K562 (cell line): Measurements from ENCODE around the gene NHS. TPM values are rescaled to one million over a fixed set of nuclear protein-coding genes. Genes with fewer than 3 reads are reported as not detected.

Experiments
- ATAC-seq: fragments of 200-7000 bp; cut with Tn5 transposase; 3 replicates; pipeline ENCODE4 v1.9.1; 2020; ENCODE audit warnings: moderate library complexity
- BruUV-seq: library from RNA; stranded (reverse); fragments of 400-500 nt; replicated peaks from 2 replicates; lab custom pipeline; 2021; lab: Mats Ljungman, UMichigan
- CTCF ChIA-PET: fragments of 300-600 bp; formaldehyde crosslinking; extraction: SDS; loops from one replicate; lab custom pipeline; 2021; ENCODE audit warnings: low intra/inter-chr PET ratio; lab: Yijun Ruan, JAX
- POLR2A ChIA-PET: fragments of 300-600, 350-650 bp; sonication (Branson Sonifier 250); formaldehyde crosslinking; extraction: SDS; loops from one replicate; lab custom pipeline; 2021; ENCODE audit warnings: antibody characterized with exemption, inconsistent platforms; lab: Yijun Ruan, JAX
- DNase-seq, 4 experiments: peaks; one replicate each; pipeline versions ENCODE4 v3.0.0 to v3.0.0-alpha.2; 2011 to 2018; ENCODE audit warnings: low spot score in 3 of 4, mixed read lengths in 3 of 4; ENCODE audit errors: extremely low read depth in 1 of 4
- FAIRE-seq: peaks from 2 replicates; lab custom pipeline; 2011; peaks lifted over from hg19 to GRCh38; lab: Jason Lieb, UNC
- H2AFZ ChIP-seq: 2 replicates; pipeline ENCODE4 v1.6.0; 2011; ENCODE audit warnings: low read depth, low read length, control low read depth, inconsistent platforms
- H3K27ac ChIP-seq: fragments of 200-600 bp; 3 replicates; pipeline ENCODE4 v1.8.0; 2011; ENCODE audit warnings: low read depth, mild to moderate bottlenecking, control low read depth, inconsistent platforms, low read length, moderate library complexity, mixed read lengths; ENCODE audit errors: extremely low read depth
- H3K27me3 ChIP-seq, 2 experiments: fragments of 300-600 bp in 1 of 2; 2 replicates in 1 of 2; 3 replicates in 1 of 2; pipeline versions ENCODE4 v1.6.0 to v1.8.0; 2011; ENCODE audit warnings: inconsistent platforms in 2 of 2, low read length in 2 of 2, mild to moderate bottlenecking in 1 of 2, mixed read lengths in 1 of 2, moderate library complexity in 1 of 2; ENCODE audit not compliant: control insufficient read depth in 2 of 2, insufficient read depth in 2 of 2
- H3K36me3 ChIP-seq: fragments of 300-600 bp; 3 replicates; pipeline ENCODE4 v1.8.0; 2011; ENCODE audit warnings: mild to moderate bottlenecking, low read length, inconsistent platforms; ENCODE audit not compliant: control insufficient read depth, insufficient read depth
- H3K4me1 ChIP-seq, 2 experiments: fragments of 200-600 bp in 1 of 2; replicated peaks in 1 of 2; 2 replicates in 1 of 2; 3 replicates in 1 of 2; pipeline versions ENCODE4 v1.5.1 to v1.8.0; 2011; ENCODE audit warnings: inconsistent platforms in 2 of 2, low read length in 2 of 2, mild to moderate bottlenecking in 1 of 2, mixed read lengths in 1 of 2, moderate library complexity in 1 of 2; ENCODE audit not compliant: control insufficient read depth in 2 of 2, insufficient read depth in 2 of 2
- H3K4me2 ChIP-seq: 2 replicates; pipeline ENCODE4 v1.6.1; 2011; ENCODE audit warnings: low read length, control low read depth, inconsistent platforms, mixed read lengths; ENCODE audit not compliant: insufficient read depth
- H3K4me3 ChIP-seq: fragments of 200-600 bp; sonication (generic), shearing (Covaris generic); 2 replicates; pipeline ENCODE4 v1.5.1; 2016; ENCODE audit warnings: control low read depth, inconsistent platforms
- H3K79me2 ChIP-seq: fragments of 200-600 bp; 3 replicates; pipeline ENCODE4 v1.8.0; 2011; ENCODE audit warnings: low read length, inconsistent platforms; ENCODE audit not compliant: control insufficient read depth, insufficient read depth
- H3K9ac ChIP-seq, 2 experiments: 2 replicates each; pipeline versions ENCODE4 v1.6.0 to v1.6.1; 2011; ENCODE audit warnings: low read depth in 2 of 2, low read length in 2 of 2, control low read depth in 1 of 2, inconsistent platforms in 1 of 2, mild to moderate bottlenecking in 1 of 2, mixed read lengths in 1 of 2; ENCODE audit not compliant: insufficient read depth in 1 of 2
- H3K9me1 ChIP-seq: one replicate; pipeline ENCODE4 v1.6.0; 2011; ENCODE audit warnings: inconsistent platforms, mild to moderate bottlenecking, low read length, moderate library complexity; ENCODE audit not compliant: control insufficient read depth, insufficient read depth
- H3K9me3 ChIP-seq: replicated peaks from 2 replicates; pipeline ENCODE4 v1.5.1; 2011; ENCODE audit warnings: low read depth, low read length, inconsistent platforms; ENCODE audit not compliant: control insufficient read depth, insufficient read depth
- H4K20me1 ChIP-seq: replicated peaks from 2 replicates; pipeline ENCODE4 v1.6.1; 2011; ENCODE audit warnings: low read length, inconsistent platforms, mixed read lengths; ENCODE audit not compliant: control insufficient read depth, insufficient read depth
- DDX20 ChIP-seq: fragments of 450-650 bp; IDR thresholded peaks from 2 replicates; pipeline ENCODE4 v1.6.1; 2016; ENCODE audit warnings: missing genetic modification characterization, low read depth, mild to moderate bottlenecking, missing compliant biosample characterization, moderate library complexity
- DIDO1 ChIP-seq: fragments of 450-650 bp; IDR thresholded peaks from 2 replicates; pipeline ENCODE4 v1.6.1; 2016; ENCODE audit warnings: low read depth, missing biosample characterization, missing genetic modification characterization
- EP400 ChIP-seq: fragments of 450-650 bp; IDR thresholded peaks from 2 replicates; pipeline ENCODE4 v1.6.1; 2017; ENCODE audit warnings: antibody characterized with exemption, mild to moderate bottlenecking, moderate library complexity
- KLF13 ChIP-seq: fragments of 450-650 bp; IDR thresholded peaks from 2 replicates; pipeline ENCODE4 v1.6.1; 2016; ENCODE audit warnings: missing genetic modification characterization, low read depth, mild to moderate bottlenecking, missing compliant biosample characterization, moderate library complexity, borderline replicate concordance
- LARP7 ChIP-seq: fragments of 450-650 bp; IDR thresholded peaks from 2 replicates; pipeline ENCODE4 v1.6.1; 2016
- LCOR ChIP-seq: sonication (generic); formaldehyde crosslinking; IDR thresholded peaks from 2 replicates; pipeline ENCODE4 v1.8.0; 2022; ENCODE audit warnings: mild to moderate bottlenecking, missing genetic modification reagents
- POLR2AphosphoS2 ChIP-seq: IDR thresholded peaks from 2 replicates; pipeline ENCODE4 v1.6.1; 2012; ENCODE audit warnings: low read length, improper control_type of control experiment
- RBM17 ChIP-seq: fragments of 200-400 bp; formaldehyde crosslinking; IDR thresholded peaks from 2 replicates; pipeline ENCODE4 v1.6.1; 2017; ENCODE audit warnings: low read depth, mild to moderate bottlenecking, low read length, borderline replicate concordance
- TARDBP ChIP-seq: fragments of 450-650 bp; IDR thresholded peaks from 2 replicates; pipeline ENCODE4 v1.6.1; 2016
- ZNF140 ChIP-seq: fragments of 250-450 bp; sonication (Bioruptor Pico); IDR thresholded peaks from 2 replicates; pipeline ENCODE4 v1.8.0; 2021; ENCODE audit warnings: moderate library complexity, mild to moderate bottlenecking, inconsistent platforms
- ZNF778 ChIP-seq: fragments of 450-650 bp; formaldehyde crosslinking; IDR thresholded peaks from 2 replicates; pipeline ENCODE4 v1.4.0; 2020; ENCODE audit warnings: mild to moderate bottlenecking, moderate library complexity
- WGBS: fragments of 100-300 bp; shearing (Covaris generic); methylation state at CpG from one replicate; pipeline ENCODE4 v1.1.6; 2016; ENCODE audit warnings: low coverage, mixed read lengths; ENCODE audit not compliant: insufficient coverage; ENCODE audit errors: missing lambda C conversion rate; 5-methylcytosine and 5-hydroxymethylcytosine counted together
- in situ Hi-C: fragments of 300-500 bp; cut with MboI; formaldehyde crosslinking; loops from 4 replicates; pipeline ENCODE4 v1.15.0; 2018; ENCODE audit warnings: inconsistent platforms, mixed read lengths
- intact Hi-C: fragments of 100-400 bp; cut with micrococcal nuclease; formaldehyde crosslinking; loops from 2 replicates; pipeline ENCODE4 v1.14.2; 2022
- polyA plus RNA-seq, 8 experiments: library from polyadenylated mRNA; depleted of rRNA in 4 of 8; stranded (reverse) in 5 of 8; unstranded in 3 of 8; fragments of >200 nt; fragmentation: Nextera tagmentation in 2 of 8; fragmentation: Illumina TruSeq in 1 of 8; extraction: Ambion mirVana in 2 of 8; extraction: Trizol in 1 of 8; gene quantifications; 2 replicates each; pipeline versions ENCODE4 v1.2.1 to v1.2.3, GENCODE V29; 2011 to 2014; ENCODE audit warnings: inconsistent platforms in 1 of 8, missing spikeins in 1 of 8
- total RNA-seq, 7 experiments: library from RNA; depleted of rRNA in 6 of 7; stranded (reverse); fragments of >200 nt in 6 of 7; fragmentation: Illumina TruSeq in 2 of 7; extraction: Trizol in 2 of 7; gene quantifications; 2 replicates each; pipeline versions ENCODE4 v1.2.1 to v1.2.3, GENCODE V29; 2011 to 2021; ENCODE audit warnings: low replicate concordance in 1 of 7
- TF ChIP-seq, protein P1 (sequence below): fragments of 250-450 bp; sonication (Bioruptor Pico); IDR thresholded peaks from 2 replicates; pipeline ENCODE4 v1.9.0; 2021; ENCODE audit warnings: mild to moderate bottlenecking

The NHS gene
- total and polyA plus RNA-seq, 9 of the 15 experiments (the other 6 are each of a cell fraction or from before 2014, with no cell fraction given), result 0.02 TPM; not detected in 8

DNA sequence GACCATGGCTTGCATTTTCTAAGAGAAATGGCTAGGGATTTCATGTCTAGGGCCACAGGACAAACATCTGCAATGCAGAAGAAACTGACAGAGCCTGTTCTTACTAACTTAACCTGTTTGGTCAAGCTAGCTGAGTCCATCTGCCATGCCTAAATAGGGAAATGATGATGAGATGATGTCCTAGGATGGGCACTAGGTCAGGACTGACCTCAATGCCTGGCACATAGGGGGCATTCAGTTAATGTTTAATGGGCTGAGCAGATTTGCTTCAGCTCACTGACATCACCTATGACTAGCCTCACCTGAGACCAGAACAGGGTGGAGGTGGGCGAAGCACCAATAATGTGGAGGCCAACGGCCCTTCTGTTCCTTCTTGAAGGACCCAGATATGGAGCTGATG, 188.1 kb downstream of the NHS start:
- no peaks in the 10 kb centered on the region for H3K36me3 ChIP-seq
- H3K4me1 ChIP-seq, result no peaks in the 10 kb centered on the region
- no peak for DNase-seq
- H3K27ac ChIP-seq, result no peak overlapping the region
- ATAC-seq, result no peak
- BruUV-seq, result no TSS peak
- H3K4me3 ChIP-seq, result no peak overlapping the region
- H3K4me2 ChIP-seq, result no peak overlapping the region
- H2AFZ ChIP-seq, result no peak overlapping the region
- ChIA-PET CTCF (no interaction called here), POLR2A (no interaction called here)
- H3K9me3 ChIP-seq, result no peaks in the 10 kb centered on the region
- no peaks in the 10 kb centered on the region for H3K9me1 ChIP-seq
- TF ChIP-seq ZNF140 (CRISPR knock-in tag) (no peak), TARDBP (no peak), DDX20 (tag) (no peak), LCOR (CRISPR knock-in tag) (no peak), KLF13 (tag) (no peak), LARP7 (no peak)
- H3K9ac ChIP-seq, result no peak overlapping the region
- FAIRE-seq, result no peak
- WGBS, result 0% methylated on average over 2 of the region's 2 CpGs
- intact Hi-C loops (no loop called here), in situ Hi-C loops (no loop called here)
- H4K20me1 ChIP-seq, result no peaks in the 10 kb centered on the region
- H3K79me2 ChIP-seq, result no peaks in the 10 kb centered on the region
- H3K27me3 ChIP-seq, result no peaks in the 10 kb centered on the region

- Histone ChIP-seq H3K27me3 (no peaks in the 10 kb centered on the region), H3K9me1 (no peaks in the 10 kb centered on the region), H3K9ac (no peak overlapping the region), H3K4me3 (no peak overlapping the region), H3K79me2 (no peaks in the 10 kb centered on the region), H2AFZ (no peak overlapping the region), H3K4me2 (no peak overlapping the region), H4K20me1 (no peaks in the 10 kb centered on the region), H3K27ac (no peak overlapping the region), H3K36me3 (no peaks in the 10 kb centered on the region), H3K4me1 (no peaks in the 10 kb centered on the region), H3K9me3 (no peaks in the 10 kb centered on the region)
- in situ Hi-C loops (no loop called here), intact Hi-C loops (no loop called here)
- POLR2A ChIA-PET, result no interaction called here
- CTCF ChIA-PET, result no interaction called here
- no peak for DNase-seq
- WGBS, result 0% methylated on average over 1 of the region's 4 CpGs
- BruUV-seq, result no TSS peak
- no peak for FAIRE-seq
- ATAC-seq, result no peak
- no peak for TF ChIP-seq DIDO1
- no peak for TF ChIP-seq EP400
- TF ChIP-seq, protein P1, sequence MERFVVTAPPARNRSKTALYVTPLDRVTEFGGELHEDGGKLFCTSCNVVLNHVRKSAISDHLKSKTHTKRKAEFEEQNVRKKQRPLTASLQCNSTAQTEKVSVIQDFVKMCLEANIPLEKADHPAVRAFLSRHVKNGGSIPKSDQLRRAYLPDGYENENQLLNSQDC (CRISPR knock-in tag), result no peak
- no peak for TF ChIP-seq ZNF778 (CRISPR knock-in tag)
- no peak for TF ChIP-seq POLR2AphosphoS2
- no peak for TF ChIP-seq RBM17
These were observed 188.5 kb downstream of the NHS start for GRCh38 chrX:17563515-17563914.
